Measurements from ENCODE around the gene IL33. TPM values are rescaled to one million over a fixed set of nuclear protein-coding genes. Genes with fewer than 3 reads are reported as not detected.

IL33 gene
- total RNA-seq, 2 donors from 2014 or later: 0.33 to 0.97 TPM

DNA sequence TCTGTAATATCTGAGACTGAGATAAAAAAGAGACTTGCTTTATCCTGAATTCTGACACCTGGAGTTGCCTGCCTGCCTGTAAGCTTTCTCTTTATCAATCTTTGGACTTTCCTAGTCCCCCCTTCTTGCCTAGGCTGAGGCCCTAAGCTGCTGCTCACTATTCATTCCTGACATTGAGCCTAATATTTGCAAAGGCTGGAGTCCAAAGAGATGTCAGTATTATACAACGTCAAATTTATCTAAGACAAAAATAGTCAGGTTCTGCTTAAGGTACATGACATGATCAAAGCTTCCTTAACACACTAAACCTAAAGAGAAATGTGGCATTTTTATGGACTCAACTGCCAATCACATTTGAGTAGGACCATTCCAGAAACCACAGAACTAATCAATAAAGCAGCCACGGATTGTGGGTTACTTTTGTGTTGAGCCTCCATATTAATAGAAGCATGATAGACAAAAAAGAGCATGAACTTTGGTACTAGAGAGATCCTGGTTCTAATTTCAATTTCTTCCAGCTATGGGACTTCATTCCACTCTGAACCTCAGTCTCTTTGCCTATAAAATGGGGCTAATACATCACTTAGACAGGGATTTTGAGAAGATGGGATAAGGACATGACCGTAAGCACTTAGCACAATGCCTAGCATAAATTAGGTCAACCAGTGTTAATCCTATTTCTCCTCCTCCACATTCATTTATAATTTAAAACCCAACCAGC, 56.1 kb downstream of the IL33 start:
- no peaks in the 10 kb centered on the region for H3K4me1 ChIP-seq (ENCODE audit: control insufficient read depth, insufficient read depth, low read length)
- Mint-ChIP-seq H3K27me3 (ENCODE audit: insufficient read depth) (peaks cover 74% of the 10 kb centered on the region), H3K36me3 (ENCODE audit: low read depth) (no peaks in the 10 kb centered on the region), H3K4me1 (peaks cover 7% of the 10 kb centered on the region), H3K27ac (no peak overlapping the region), H3K9me3 (no peaks in the 10 kb centered on the region), H3K4me3 (no peak overlapping the region)
- H3K27ac ChIP-seq (ENCODE audit: low read depth, low read length): no peak overlapping the region
- peaks cover 78% of the 10 kb centered on the region for H3K27me3 ChIP-seq (ENCODE audit: control insufficient read depth, insufficient read depth, low read length, poor library complexity, severe bottlenecking)
- WGBS, 2 experiments (ENCODE audit: insufficient coverage in 1 of 2, insufficient read length in 1 of 2): 93 to 100% methylated on average over 1 to 3 of the region's 3 CpGs
- no peaks in the 10 kb centered on the region for H3K9me3 ChIP-seq (ENCODE audit: control insufficient read depth, low read length)
- no peak overlapping the region for H3K9ac ChIP-seq (ENCODE audit: extremely low read depth, low read length, poor library complexity, severe bottlenecking)
- no peak overlapping the region for H3K4me3 ChIP-seq (ENCODE audit: low read length)
- no peak for DNase-seq
- no peaks in the 10 kb centered on the region for H3K36me3 ChIP-seq (ENCODE audit: control insufficient read depth, insufficient read depth, low read length)
- TF ChIP-seq, protein P1, sequence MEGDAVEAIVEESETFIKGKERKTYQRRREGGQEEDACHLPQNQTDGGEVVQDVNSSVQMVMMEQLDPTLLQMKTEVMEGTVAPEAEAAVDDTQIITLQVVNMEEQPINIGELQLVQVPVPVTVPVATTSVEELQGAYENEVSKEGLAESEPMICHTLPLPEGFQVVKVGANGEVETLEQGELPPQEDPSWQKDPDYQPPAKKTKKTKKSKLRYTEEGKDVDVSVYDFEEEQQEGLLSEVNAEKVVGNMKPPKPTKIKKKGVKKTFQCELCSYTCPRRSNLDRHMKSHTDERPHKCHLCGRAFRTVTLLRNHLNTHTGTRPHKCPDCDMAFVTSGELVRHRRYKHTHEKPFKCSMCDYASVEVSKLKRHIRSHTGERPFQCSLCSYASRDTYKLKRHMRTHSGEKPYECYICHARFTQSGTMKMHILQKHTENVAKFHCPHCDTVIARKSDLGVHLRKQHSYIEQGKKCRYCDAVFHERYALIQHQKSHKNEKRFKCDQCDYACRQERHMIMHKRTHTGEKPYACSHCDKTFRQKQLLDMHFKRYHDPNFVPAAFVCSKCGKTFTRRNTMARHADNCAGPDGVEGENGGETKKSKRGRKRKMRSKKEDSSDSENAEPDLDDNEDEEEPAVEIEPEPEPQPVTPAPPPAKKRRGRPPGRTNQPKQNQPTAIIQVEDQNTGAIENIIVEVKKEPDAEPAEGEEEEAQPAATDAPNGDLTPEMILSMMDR (conservative IDR thresholded peaks at IDR 0.05): no peak

GRCh38 chr9:6272229-6272598, 56.6 kb downstream of the IL33 start:
- TF ChIP-seq, protein P1 (conservative IDR thresholded peaks at IDR 0.05): no peak
- Mint-ChIP-seq H3K27ac (no peak overlapping the region), H3K4me1 (peaks cover 7% of the 10 kb centered on the region), H3K9me3 (no peaks in the 10 kb centered on the region), H3K27me3 (ENCODE audit: insufficient read depth) (peaks cover 72% of the 10 kb centered on the region), H3K36me3 (ENCODE audit: low read depth) (no peaks in the 10 kb centered on the region), H3K4me3 (no peak overlapping the region)
- Histone ChIP-seq H3K27me3 (ENCODE audit: control insufficient read depth, insufficient read depth, low read length, poor library complexity, severe bottlenecking) (peaks cover 76% of the 10 kb centered on the region), H3K4me1 (ENCODE audit: control insufficient read depth, insufficient read depth, low read length) (no peaks in the 10 kb centered on the region), H3K36me3 (ENCODE audit: control insufficient read depth, insufficient read depth, low read length) (no peaks in the 10 kb centered on the region), H3K27ac (ENCODE audit: low read depth, low read length) (no peak overlapping the region), H3K4me3 (ENCODE audit: low read length) (no peak overlapping the region), H3K9me3 (ENCODE audit: control insufficient read depth, low read length) (no peaks in the 10 kb centered on the region), H3K9ac (ENCODE audit: extremely low read depth, low read length, poor library complexity, severe bottlenecking) (no peak overlapping the region)
- DNase-seq: no peak

DNA sequence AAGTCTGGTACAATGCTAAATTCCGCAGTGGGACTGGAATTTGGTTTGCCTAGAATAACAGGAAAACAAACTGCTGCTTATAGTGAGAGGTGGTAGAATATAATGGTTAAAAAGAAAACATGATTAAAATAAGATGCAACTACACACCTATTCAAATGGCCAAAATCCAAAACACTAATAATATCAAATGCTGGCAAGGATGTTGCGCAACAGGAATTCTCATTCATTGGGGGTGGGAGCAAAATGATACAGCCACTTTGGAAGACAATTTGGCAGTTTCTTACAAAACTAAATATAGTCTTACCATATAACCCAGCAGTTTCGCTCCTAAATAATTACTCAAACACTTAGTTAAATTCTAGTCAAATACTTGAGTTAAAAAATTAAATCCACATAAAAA, 61.8 kb downstream of the IL33 start:
- peaks cover 26% of the 10 kb centered on the region for H3K27me3 Mint-ChIP-seq (ENCODE audit: insufficient read depth)
- no peaks in the 10 kb centered on the region for H3K36me3 Mint-ChIP-seq (ENCODE audit: low read depth)
- H3K9me3 Mint-ChIP-seq: no peaks in the 10 kb centered on the region
- H3K27ac Mint-ChIP-seq: no peak overlapping the region
- Histone ChIP-seq H3K4me1 (ENCODE audit: control insufficient read depth, insufficient read depth, low read length) (no peaks in the 10 kb centered on the region), H3K27ac (ENCODE audit: low read depth, low read length) (no peak overlapping the region), H3K9ac (ENCODE audit: extremely low read depth, low read length, poor library complexity, severe bottlenecking) (no peak overlapping the region), H3K36me3 (ENCODE audit: control insufficient read depth, insufficient read depth, low read length) (no peaks in the 10 kb centered on the region), H3K4me3 (ENCODE audit: low read length) (no peak overlapping the region), H3K27me3 (ENCODE audit: control insufficient read depth, insufficient read depth, low read length, poor library complexity, severe bottlenecking) (peaks cover 29% of the 10 kb centered on the region), H3K9me3 (ENCODE audit: control insufficient read depth, low read length) (no peaks in the 10 kb centered on the region)
- no peak overlapping the region for H3K4me3 Mint-ChIP-seq
- 50 to 64% methylated on average over 2 to 3 of the region's 3 CpGs for WGBS, 2 experiments (ENCODE audit: insufficient coverage in 1 of 2, insufficient read length in 1 of 2)
- TF ChIP-seq, protein P1 (conservative IDR thresholded peaks at IDR 0.05): no peak
- DNase-seq: no peak
- H3K4me1 Mint-ChIP-seq: no peaks in the 10 kb centered on the region

Data from endodermal cell (in vitro differentiated cells).